CD4-positive, alpha-beta T cell treated with Interleukin-1 beta for 1 hour (primary cell): Measurements from ENCODE around the gene ATP11B.

Experiments used
- DNase-seq, 2 donors: peaks; one replicate each; pipeline ENCODE4 v3.0.0-alpha.2; 2020 to 2022

ATP11B gene

DNA sequence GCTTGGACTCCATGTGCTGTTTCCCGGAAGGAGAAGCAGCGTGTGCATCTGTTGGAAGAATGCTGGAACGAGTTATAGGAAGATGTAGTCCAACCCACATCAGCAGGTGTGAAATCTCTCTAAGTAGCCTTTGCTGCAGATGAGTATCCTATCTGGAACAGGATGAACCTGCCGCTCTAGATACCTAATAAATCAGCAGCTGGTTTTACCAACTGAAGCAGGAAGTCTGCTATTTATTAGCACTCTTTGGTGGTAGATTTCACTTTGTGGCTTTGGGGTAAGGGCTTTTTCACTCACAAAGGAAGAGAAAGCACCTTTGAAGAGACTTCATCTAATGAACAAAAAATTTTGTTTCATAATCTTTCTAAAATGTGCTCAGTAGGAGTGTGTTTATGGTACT is 120.6 kb downstream of the ATP11B start:
- DNase-seq = peak in 1 of 2 donors; percentile 52

DNA sequence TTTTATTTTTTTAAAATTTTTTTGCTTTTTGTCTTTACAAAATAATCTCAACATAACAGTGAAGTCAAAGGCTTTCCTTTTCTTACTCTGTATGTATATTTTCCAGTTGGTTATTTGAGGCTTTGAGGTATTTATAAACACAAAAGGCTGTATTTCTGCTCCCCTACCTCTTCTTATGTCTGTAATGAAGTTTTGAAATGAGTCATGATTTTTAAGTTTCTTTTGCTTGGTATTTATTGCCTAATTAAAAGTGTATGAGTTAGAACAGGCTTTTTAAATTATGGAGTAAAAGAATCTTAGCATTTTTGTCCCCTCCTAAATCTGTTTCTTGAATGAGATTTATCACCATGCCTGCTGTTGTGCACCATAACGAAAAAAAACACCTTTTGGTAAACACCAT is 121.0 kb downstream of the ATP11B start:
- no peak for DNase-seq

DNA sequence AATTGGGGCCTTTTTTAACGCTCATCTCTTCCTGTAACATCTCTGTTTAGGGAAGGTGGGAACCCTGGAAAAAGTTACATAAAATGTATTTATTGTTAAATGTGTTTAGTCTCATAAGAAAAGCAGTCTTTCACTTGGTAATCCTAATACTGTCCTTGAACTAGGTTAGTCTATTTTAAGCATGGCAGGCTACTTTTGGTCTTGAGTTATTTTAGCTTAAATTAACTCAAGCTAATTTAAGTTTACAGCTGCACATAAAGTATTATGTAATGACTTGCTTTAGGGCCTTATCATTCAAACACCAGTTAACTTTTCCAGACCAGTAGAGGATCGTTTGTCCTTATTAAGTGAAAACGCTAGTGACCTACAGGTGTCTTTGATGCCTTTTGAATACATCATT is 123.8 kb downstream of the ATP11B start:
- DNase-seq = no peak

DNA sequence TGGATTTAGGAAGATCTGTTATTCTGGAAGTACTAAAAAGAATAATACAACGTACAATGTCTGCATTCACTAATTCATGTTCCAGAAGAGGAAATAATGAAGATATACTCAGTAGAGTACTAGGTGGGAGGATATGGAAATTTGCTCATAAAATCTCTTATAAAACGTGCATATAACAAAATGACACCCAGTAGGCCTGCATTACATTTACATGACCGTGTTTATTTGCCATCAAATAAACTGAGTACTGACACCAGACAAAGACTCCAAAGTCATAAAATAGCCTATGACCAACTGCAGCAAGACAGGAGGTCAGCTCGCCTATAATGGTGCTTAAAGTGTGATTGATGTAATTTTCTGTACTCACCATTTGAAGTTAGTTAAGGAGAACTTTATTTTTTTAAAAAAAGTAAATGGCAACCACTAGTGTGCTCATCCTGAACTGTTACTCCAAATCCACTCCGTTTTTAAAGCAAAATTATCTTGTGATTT is 126.6 kb downstream of the ATP11B start:
- no peak for DNase-seq

DNA sequence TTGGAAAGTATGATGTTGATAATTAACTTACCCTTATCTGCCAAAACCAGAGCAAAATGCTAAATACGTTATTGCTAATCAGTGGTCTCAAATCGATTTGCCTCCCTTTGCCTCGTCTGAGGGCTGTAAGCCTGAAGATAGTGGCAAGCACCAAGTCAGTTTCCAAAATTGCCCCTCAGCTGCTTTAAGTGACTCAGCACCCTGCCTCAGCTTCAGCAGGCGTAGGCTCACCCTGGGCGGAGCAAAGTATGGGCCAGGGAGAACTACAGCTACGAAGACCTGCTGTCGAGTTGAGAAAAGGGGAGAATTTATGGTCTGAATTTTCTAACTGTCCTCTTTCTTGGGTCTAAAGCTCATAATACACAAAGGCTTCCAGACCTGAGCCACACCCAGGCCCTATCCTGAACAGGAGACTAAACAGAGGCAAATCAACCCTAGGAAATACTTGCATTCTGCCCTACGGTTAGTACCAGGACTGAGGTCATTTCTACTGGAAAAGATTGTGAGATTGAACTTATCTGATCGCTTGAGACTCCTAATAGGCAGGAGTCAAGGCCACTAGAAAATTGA is 127.3 kb downstream of the ATP11B start:
- DNase-seq = no peak

DNA sequence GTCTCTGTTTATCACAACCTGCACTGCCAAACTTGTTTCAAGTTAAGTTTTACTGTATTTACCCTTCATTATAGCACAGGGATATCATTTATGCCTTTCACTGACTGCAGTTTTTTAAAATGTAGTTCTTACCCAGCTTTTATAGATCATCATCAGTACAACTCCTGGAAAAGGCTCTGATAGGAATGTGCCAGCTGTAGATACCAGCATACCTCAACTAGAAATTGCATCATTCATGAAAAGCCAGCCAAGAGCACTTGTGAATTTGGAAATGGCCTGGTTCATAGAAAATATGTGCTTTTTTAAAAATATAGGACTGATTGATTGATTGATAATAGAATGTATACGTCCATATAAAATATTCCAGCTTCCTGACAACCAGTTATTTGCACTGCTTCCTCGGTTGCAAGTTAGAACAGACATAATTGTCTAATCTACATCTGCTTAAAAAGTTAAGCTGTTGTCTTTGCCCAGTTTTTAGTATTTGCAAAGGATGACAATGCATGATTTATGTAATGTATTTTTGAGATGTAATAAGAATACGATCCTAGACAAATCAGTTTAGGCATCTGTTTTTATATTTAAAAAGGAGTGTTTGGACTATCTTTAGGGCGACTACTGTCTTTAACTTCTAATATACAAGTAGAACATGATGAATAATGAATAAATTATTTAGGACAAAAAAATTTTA is 128.5 kb downstream of the ATP11B start:
- DNase-seq = no peak

- no peak for DNase-seq
Observed at GRCh38 chr3:182925330-182925943, 132.1 kb downstream of the ATP11B start.

- DNase-seq = no peak
Observed at GRCh38 chr3:182925944-182926337, 132.6 kb downstream of the ATP11B start.

GRCh38 chr3:182935803-182936202 is 142.5 kb downstream of the ATP11B start:
- DNase-seq = no peak

DNA sequence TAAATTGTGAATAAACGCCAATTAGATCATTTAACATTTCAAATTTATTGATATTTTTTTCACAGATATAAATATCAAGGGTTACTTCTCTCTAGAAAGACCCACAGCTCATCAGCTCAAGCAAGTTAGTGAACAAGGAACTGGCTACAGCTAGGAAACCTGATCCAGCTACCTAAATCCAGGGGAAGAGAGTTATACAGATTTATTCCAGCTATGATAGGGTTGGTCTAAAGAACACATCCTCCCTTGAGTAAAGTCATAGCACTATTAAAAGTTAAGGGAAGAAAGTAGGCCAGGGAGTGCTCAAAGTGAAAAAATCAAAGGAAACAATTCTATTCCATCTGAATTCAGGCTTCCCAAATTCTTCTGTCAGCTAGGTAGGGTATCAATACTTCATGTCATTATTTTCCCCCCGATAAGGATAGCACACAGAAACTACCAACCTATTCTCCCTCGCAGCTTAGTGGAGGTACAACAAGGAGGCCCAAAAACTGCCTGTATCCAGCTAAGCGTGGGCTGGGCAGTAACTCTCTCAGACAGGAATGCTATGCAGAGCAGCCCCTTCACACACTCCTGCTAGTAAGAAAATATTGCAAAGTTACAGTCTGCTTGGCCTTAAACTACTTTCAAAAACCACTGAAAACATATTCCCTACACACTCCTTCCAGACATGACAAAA is 143.1 kb downstream of the ATP11B start:
- no peak for DNase-seq

DNA sequence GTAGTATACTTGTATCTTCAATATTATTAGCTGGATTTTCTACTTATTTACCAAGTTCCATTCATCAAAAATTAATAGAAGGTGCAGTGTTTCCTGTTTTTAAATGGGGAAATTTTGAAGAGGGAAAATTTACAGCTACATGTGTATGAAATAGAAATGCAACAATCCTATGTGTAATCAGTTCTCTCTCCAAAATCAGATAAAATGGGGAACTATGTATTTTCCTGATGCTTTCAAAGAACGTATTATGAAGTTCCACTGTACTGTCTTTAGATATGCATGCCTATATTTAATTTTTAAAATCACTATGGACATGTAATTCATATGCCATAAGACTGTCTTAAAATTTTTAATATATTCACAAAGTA is 143.6 kb downstream of the ATP11B start:
- no peak for DNase-seq

DNA sequence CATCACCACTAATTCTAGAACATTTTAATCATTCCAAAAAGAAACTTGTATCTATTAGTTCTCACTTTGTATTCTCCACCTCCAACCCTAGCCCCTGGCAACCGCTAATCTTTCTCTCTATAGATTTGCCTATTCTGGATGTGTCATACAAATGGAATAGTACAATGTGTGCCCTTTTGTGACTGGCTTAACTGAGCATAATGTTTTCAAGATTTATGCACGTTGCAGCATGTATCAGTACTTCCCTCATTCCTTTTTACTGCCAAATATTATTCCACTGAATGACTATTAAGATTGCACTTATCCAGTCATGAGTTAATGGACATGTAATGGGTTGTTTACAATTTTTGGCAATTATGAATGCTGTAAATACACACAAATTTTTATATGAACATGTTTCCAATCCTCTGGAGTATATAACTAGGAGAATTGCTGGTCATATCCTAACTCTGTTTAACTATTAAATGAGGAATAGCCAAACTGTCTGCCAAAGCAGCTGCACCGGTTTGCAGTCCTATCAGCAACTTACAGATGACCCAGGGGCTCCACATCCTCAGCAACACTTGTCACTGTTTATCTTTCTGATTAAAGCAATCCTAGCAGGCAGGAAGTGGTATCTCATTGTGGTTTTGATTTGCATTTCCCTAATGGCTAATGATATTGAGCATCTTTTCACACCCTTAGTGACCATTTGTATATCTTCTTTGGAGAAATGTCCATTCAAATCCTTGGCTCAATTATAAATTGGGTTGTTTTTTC is 144.2 kb downstream of the ATP11B start:
- no peak for DNase-seq

- no peak for DNase-seq
Observed at GRCh38 chr3:182940266-182940808, 147.0 kb downstream of the ATP11B start.

GRCh38 chr3:182941719-182942118 is 148.4 kb downstream of the ATP11B start:
- DNase-seq = no peak

DNA sequence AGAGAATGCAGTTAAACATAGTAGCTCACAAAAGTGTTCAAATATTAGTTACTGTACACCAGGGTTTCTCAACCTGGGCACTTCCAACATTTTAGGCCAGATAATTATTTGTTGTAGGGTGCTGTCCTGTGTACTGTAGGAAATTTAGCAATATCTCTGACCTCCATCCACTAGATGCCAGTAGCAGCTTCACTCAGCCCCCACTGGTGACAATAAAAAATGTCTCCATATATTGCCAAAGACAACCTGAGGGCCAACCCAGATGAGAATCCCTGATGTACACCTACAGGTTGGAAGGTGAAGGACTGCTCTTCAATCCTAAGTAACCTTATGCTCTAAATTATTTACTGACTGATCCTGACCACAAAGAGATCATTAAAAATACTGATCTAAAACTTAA is 154.6 kb downstream of the ATP11B start:
- DNase-seq = no peak

- no peak for DNase-seq
Observed at GRCh38 chr3:182948305-182948704, 155.0 kb downstream of the ATP11B start.

DNA sequence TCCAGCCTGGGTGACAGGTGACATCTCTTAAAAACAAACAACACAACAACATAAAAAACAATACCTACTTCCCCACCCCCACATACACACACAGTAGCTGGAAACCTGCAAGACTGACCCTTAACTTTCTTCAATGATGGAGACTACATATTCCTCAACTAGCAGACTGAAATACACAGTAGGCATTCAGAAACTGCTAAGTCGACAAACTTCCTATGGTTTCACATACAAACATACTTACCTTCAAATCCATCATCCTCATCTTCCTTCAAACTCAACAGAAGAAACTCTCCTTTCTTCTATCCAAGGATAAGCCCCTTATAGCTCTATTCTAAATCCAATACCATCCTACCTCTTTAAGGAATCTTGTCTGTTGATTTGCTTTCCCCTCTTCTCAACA is 156.4 kb downstream of the ATP11B start:
- DNase-seq = no peak

DNA sequence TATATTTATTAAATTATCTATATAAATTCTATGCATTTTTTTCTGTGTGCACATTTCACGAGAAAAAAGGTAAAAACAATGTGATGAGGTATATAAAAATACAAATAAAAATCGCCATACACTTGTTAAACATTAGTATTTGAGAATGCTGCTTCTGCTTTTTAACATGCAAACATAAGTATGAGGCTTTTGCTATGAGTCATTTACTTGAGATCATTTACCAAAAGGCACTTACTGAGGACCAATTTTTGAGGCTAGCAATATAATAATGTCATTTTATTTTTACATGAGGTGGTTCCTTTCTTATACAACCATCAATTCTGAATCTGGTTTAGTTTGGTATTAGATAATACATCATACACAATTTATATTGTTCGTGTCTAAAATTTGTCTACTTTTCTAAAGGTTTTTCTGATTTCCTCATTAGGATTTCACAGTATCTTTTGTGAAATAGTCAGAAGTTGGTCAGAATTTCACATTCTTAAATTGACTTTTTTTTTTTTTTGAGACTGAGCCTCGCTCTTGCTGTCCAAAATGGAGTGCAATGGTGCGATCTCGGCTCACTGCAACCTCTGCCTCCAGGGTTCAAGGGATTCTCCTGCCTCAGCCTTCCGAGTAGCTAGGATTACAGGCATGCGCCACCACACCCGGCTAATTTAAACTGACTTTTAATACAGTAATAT is 161.4 kb downstream of the ATP11B start:
- no peak for DNase-seq

GRCh38 chr3:182957226-182957625 is 163.9 kb downstream of the ATP11B start:
- DNase-seq = no peak

GRCh38 chr3:182957676-182958266 is 164.5 kb downstream of the ATP11B start:
- DNase-seq = no peak

- DNase-seq = peak in 1 of 2 donors; percentile 13
Observed at GRCh38 chr3:182959474-182960350, 166.4 kb downstream of the ATP11B start.
